GM23338 (cell line): Measurements from ENCODE around the gene CHIC2. TPM values are rescaled to one million over a fixed set of nuclear protein-coding genes. Genes with fewer than 3 reads are reported as not detected.

Experiments
- ATAC-seq: fragments of 200-7000 bp; cut with Tn5 transposase; 3 replicates; pipeline ENCODE4 v1.9.1; 2020
- DNase-seq: peaks from one replicate; pipeline ENCODE4 v3.0.0-alpha.2; 2015; ENCODE audit warnings: low spot score
- H2AFZ ChIP-seq: fragments of 200-600 bp; sonication (generic); 2 replicates; pipeline ENCODE4 v1.8.0; 2016; ENCODE audit warnings: antibody characterized with exemption, mild to moderate bottlenecking, moderate library complexity
- H3F3A ChIP-seq: fragments of 200-600 bp; sonication (generic); replicated peaks from 2 replicates; pipeline ENCODE4 v1.8.0; 2017; ENCODE audit warnings: antibody characterized with exemption, mixed run types, low read depth
- H3K27ac ChIP-seq: fragments of 200-600 bp; sonication (generic); 2 replicates; pipeline ENCODE4 v1.6.1; 2016; ENCODE audit warnings: low read depth
- H3K27me3 ChIP-seq: fragments of 200-600 bp; sonication (generic); 2 replicates; pipeline ENCODE4 v1.8.0; 2016; ENCODE audit warnings: mild to moderate bottlenecking, mixed run types, moderate library complexity; ENCODE audit not compliant: insufficient read depth
- H3K36me3 ChIP-seq: fragments of 200-600 bp; sonication (generic); 2 replicates; pipeline ENCODE4 v1.8.0; 2016; ENCODE audit warnings: mild to moderate bottlenecking; ENCODE audit not compliant: insufficient read depth
- H3K4me1 ChIP-seq: fragments of 200-600 bp; sonication (generic); 2 replicates; pipeline ENCODE4 v1.8.0; 2016; ENCODE audit warnings: mild to moderate bottlenecking, moderate library complexity; ENCODE audit not compliant: insufficient read depth
- H3K4me2 ChIP-seq: fragments of 200-600 bp; sonication (generic); 2 replicates; pipeline ENCODE4 v1.7.1; 2017; ENCODE audit warnings: mixed run types
- H3K4me3 ChIP-seq: fragments of 200-600 bp; sonication (generic); 2 replicates; pipeline ENCODE4 v1.6.1; 2016; ENCODE audit warnings: mixed run types
- H3K79me2 ChIP-seq: fragments of 200-600 bp; sonication (generic); replicated peaks from 2 replicates; pipeline ENCODE4 v1.8.0; 2017; ENCODE audit warnings: mild to moderate bottlenecking; ENCODE audit not compliant: insufficient read depth
- H3K9me2 ChIP-seq: fragments of 200-600 bp; sonication (generic); 2 replicates; pipeline ENCODE4 v1.8.0; 2017; ENCODE audit not compliant: insufficient read depth
- H4K20me1 ChIP-seq: fragments of 200-600 bp; sonication (generic); replicated peaks from 2 replicates; pipeline ENCODE4 v1.8.0; 2017; ENCODE audit warnings: mild to moderate bottlenecking; ENCODE audit not compliant: insufficient read depth
- H3K27ac Mint-ChIP-seq: 2 replicates; pipeline ENCODE4 v1.8.0; 2020; ENCODE audit warnings: inconsistent platforms, mild to moderate bottlenecking, moderate library complexity, mixed read lengths
- H3K27me3 Mint-ChIP-seq: 3 replicates; pipeline ENCODE4 v1.8.0; 2022; ENCODE audit warnings: low read depth, mild to moderate bottlenecking, moderate library complexity, mixed read lengths, inconsistent platforms; ENCODE audit not compliant: insufficient read depth, poor library complexity
- H3K36me3 Mint-ChIP-seq: 3 replicates; pipeline ENCODE4 v1.8.0; 2021; ENCODE audit warnings: low read depth, mild to moderate bottlenecking, inconsistent platforms, moderate library complexity, mixed read lengths
- H3K4me1 Mint-ChIP-seq: 3 replicates; pipeline ENCODE4 v1.8.0; 2020; ENCODE audit warnings: mild to moderate bottlenecking, inconsistent platforms, mixed read lengths
- H3K4me3 Mint-ChIP-seq: 3 replicates; pipeline ENCODE4 v1.8.0; 2021; ENCODE audit warnings: moderate library complexity, mild to moderate bottlenecking, inconsistent platforms, mixed read lengths
- H3K9me3 Mint-ChIP-seq: 3 replicates; pipeline ENCODE4 v1.8.0; 2020; ENCODE audit warnings: moderate library complexity, mild to moderate bottlenecking, inconsistent platforms, mixed read lengths
- EZH2 ChIP-seq: fragments of 200-600 bp; sonication (generic); IDR thresholded peaks from one replicate; pipeline ENCODE4 v1.8.0; 2017; ENCODE audit warnings: antibody characterized with exemption, mild to moderate bottlenecking, low read depth; ENCODE audit not compliant: unreplicated experiment
- EZH2phosphoT487 ChIP-seq: fragments of 200-600 bp; sonication (generic); IDR thresholded peaks from one replicate; pipeline ENCODE4 v1.8.1; 2018; ENCODE audit warnings: antibody characterized with exemption; ENCODE audit not compliant: unreplicated experiment
- JUNB ChIP-seq: IDR thresholded peaks from one replicate; pipeline ENCODE4 v1.6.1; 2016; ENCODE audit warnings: antibody characterized with exemption; ENCODE audit not compliant: unreplicated experiment
- NANOG ChIP-seq: IDR thresholded peaks from 2 replicates; pipeline ENCODE4 v1.6.1; 2016; ENCODE audit warnings: antibody characterized with exemption, borderline replicate concordance
- POLR2AphosphoS5 ChIP-seq: IDR thresholded peaks from 2 replicates; pipeline ENCODE4 v1.6.1; 2016; ENCODE audit warnings: antibody characterized with exemption, low read depth
- STAT1 ChIP-seq: IDR thresholded peaks from one replicate; pipeline ENCODE4 v1.6.1; 2016; ENCODE audit warnings: antibody characterized with exemption; ENCODE audit not compliant: unreplicated experiment
- ZNF331 ChIP-seq: fragments of 250-450 bp; sonication (Bioruptor Pico); IDR thresholded peaks from 2 replicates; pipeline ENCODE4 v1.5.0; 2020; ENCODE audit warnings: low read depth, mild to moderate bottlenecking, moderate library complexity
- polyA plus RNA-seq: library from polyadenylated mRNA; unstranded; fragments of >200 nt; fragmentation: Nextera tagmentation; extraction: Ambion mirVana; gene quantifications from 2 replicates; pipeline ENCODE4 v1.2.1, GENCODE V29; 2016
- total RNA-seq: library from RNA; depleted of rRNA; stranded (reverse); fragments of >200 nt; shearing (Covaris generic); gene quantifications from 2 replicates; pipeline ENCODE4 v1.2.3, GENCODE V29; 2014
- TF ChIP-seq, protein P1 (sequence below): IDR thresholded peaks from 2 replicates; pipeline ENCODE4 v1.6.1; 2016; ENCODE audit warnings: antibody characterized with exemption
- TF ChIP-seq, protein P2 (sequence below): fragments of 250-450 bp; sonication (Bioruptor Pico); IDR thresholded peaks from 2 replicates; pipeline ENCODE4 v1.5.0; 2020; ENCODE audit warnings: mild to moderate bottlenecking, moderate library complexity
- TF ChIP-seq, protein P3 (sequence below): IDR thresholded peaks from one replicate; pipeline ENCODE4 v1.6.1; 2018; ENCODE audit warnings: antibody characterized with exemption; ENCODE audit not compliant: unreplicated experiment
- TF ChIP-seq, protein P4 (sequence below), 2 experiments: fragments of 200-600 bp in 1 of 2; sonication (generic) in 1 of 2; conservative IDR thresholded peaks; 2 replicates each; pipeline versions ENCODE4 v1.5.1 to v1.6.1; 2016 to 2017; ENCODE audit warnings: antibody characterized with exemption in 2 of 2, low read depth in 2 of 2, mild to moderate bottlenecking in 2 of 2, moderate library complexity in 1 of 2

Gene CHIC2
- total and polyA plus RNA-seq, 2 experiments from 2014 or later: 17.2 to 18.3 TPM

DNA sequence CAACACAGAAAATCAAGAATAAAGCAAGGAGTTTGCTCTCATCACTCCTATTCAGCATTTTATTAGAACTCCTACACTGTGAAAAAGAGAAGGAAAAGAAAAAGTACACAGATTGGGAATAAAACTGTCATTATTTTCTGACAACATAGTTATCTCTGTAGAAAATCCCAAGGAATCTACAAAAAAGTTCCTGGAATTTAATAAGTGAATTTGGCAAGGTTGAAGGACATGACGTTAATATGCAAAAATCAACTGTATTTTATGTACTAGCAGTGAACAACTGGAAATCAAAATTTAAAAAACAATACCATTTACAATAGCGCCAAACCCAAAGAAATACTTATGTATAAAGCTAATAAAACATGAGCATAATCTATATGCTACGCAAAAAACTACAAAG lies 26.3 kb downstream of the CHIC2 start:
- Histone ChIP-seq H3K4me1 (peaks cover 18% of the 10 kb centered on the region), H3K4me2 (no peak overlapping the region), H3K27ac (no peak overlapping the region), H3K27me3 (no peaks in the 10 kb centered on the region), H4K20me1 (no peaks in the 10 kb centered on the region), H2AFZ (no peak overlapping the region), H3K9me2 (no peaks in the 10 kb centered on the region), H3F3A (no peaks in the 10 kb centered on the region), H3K4me3 (no peak overlapping the region), H3K79me2 (0 out of 2 replicates have a peak, but pooled peaks cover 12% of the 10 kb centered on the region), H3K36me3 (no peaks in the 10 kb centered on the region)
- Mint-ChIP-seq H3K4me3 (no peak overlapping the region), H3K4me1 (peaks cover 17% of the 10 kb centered on the region), H3K27ac (no peak overlapping the region), H3K9me3 (no peaks in the 10 kb centered on the region), H3K27me3 (no peaks in the 10 kb centered on the region), H3K36me3 (no peaks in the 10 kb centered on the region)
- TF ChIP-seq EZH2phosphoT487 (no peak), EZH2 (no peak), NANOG (no peak), POLR2AphosphoS5 (no peak), STAT1 (no peak), ZNF331 (CRISPR knock-in tag) (no peak), JUNB (no peak)
- TF ChIP-seq, protein P1, sequence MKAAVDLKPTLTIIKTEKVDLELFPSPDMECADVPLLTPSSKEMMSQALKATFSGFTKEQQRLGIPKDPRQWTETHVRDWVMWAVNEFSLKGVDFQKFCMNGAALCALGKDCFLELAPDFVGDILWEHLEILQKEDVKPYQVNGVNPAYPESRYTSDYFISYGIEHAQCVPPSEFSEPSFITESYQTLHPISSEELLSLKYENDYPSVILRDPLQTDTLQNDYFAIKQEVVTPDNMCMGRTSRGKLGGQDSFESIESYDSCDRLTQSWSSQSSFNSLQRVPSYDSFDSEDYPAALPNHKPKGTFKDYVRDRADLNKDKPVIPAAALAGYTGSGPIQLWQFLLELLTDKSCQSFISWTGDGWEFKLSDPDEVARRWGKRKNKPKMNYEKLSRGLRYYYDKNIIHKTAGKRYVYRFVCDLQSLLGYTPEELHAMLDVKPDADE: no peak
- TF ChIP-seq, protein P2, sequence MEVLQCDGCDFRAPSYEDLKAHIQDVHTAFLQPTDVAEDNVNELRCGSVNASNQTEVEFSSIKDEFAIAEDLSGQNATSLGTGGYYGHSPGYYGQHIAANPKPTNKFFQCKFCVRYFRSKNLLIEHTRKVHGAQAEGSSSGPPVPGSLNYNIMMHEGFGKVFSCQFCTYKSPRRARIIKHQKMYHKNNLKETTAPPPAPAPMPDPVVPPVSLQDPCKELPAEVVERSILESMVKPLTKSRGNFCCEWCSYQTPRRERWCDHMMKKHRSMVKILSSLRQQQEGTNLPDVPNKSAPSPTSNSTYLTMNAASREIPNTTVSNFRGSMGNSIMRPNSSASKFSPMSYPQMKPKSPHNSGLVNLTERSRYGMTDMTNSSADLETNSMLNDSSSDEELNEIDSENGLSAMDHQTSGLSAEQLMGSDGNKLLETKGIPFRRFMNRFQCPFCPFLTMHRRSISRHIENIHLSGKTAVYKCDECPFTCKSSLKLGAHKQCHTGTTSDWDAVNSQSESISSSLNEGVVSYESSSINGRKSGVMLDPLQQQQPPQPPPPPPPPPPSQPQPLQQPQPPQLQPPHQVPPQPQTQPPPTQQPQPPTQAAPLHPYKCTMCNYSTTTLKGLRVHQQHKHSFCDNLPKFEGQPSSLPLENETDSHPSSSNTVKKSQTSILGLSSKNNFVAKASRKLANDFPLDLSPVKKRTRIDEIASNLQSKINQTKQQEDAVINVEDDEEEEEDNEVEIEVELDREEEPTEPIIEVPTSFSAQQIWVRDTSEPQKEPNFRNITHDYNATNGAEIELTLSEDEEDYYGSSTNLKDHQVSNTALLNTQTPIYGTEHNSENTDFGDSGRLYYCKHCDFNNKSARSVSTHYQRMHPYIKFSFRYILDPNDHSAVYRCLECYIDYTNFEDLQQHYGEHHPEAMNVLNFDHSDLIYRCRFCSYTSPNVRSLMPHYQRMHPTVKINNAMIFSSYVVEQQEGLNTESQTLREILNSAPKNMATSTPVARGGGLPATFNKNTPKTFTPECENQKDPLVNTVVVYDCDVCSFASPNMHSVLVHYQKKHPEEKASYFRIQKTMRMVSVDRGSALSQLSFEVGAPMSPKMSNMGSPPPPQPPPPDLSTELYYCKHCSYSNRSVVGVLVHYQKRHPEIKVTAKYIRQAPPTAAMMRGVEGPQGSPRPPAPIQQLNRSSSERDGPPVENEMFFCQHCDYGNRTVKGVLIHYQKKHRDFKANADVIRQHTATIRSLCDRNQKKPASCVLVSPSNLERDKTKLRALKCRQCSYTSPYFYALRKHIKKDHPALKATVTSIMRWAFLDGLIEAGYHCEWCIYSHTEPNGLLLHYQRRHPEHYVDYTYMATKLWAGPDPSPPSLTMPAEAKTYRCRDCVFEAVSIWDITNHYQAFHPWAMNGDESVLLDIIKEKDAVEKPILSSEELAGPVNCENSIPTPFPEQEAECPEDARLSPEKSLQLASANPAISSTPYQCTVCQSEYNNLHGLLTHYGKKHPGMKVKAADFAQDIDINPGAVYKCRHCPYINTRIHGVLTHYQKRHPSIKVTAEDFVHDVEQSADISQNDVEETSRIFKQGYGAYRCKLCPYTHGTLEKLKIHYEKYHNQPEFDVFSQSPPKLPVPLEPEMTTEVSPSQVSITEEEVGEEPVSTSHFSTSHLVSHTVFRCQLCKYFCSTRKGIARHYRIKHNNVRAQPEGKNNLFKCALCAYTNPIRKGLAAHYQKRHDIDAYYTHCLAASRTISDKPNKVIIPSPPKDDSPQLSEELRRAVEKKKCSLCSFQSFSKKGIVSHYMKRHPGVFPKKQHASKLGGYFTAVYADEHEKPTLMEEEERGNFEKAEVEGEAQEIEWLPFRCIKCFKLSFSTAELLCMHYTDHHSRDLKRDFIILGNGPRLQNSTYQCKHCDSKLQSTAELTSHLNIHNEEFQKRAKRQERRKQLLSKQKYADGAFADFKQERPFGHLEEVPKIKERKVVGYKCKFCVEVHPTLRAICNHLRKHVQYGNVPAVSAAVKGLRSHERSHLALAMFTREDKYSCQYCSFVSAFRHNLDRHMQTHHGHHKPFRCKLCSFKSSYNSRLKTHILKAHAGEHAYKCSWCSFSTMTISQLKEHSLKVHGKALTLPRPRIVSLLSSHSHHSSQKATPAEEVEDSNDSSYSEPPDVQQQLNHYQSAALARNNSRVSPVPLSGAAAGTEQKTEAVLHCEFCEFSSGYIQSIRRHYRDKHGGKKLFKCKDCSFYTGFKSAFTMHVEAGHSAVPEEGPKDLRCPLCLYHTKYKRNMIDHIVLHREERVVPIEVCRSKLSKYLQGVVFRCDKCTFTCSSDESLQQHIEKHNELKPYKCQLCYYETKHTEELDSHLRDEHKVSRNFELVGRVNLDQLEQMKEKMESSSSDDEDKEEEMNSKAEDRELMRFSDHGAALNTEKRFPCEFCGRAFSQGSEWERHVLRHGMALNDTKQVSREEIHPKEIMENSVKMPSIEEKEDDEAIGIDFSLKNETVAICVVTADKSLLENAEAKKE (CRISPR knock-in tag): no peak
- TF ChIP-seq, protein P3, sequence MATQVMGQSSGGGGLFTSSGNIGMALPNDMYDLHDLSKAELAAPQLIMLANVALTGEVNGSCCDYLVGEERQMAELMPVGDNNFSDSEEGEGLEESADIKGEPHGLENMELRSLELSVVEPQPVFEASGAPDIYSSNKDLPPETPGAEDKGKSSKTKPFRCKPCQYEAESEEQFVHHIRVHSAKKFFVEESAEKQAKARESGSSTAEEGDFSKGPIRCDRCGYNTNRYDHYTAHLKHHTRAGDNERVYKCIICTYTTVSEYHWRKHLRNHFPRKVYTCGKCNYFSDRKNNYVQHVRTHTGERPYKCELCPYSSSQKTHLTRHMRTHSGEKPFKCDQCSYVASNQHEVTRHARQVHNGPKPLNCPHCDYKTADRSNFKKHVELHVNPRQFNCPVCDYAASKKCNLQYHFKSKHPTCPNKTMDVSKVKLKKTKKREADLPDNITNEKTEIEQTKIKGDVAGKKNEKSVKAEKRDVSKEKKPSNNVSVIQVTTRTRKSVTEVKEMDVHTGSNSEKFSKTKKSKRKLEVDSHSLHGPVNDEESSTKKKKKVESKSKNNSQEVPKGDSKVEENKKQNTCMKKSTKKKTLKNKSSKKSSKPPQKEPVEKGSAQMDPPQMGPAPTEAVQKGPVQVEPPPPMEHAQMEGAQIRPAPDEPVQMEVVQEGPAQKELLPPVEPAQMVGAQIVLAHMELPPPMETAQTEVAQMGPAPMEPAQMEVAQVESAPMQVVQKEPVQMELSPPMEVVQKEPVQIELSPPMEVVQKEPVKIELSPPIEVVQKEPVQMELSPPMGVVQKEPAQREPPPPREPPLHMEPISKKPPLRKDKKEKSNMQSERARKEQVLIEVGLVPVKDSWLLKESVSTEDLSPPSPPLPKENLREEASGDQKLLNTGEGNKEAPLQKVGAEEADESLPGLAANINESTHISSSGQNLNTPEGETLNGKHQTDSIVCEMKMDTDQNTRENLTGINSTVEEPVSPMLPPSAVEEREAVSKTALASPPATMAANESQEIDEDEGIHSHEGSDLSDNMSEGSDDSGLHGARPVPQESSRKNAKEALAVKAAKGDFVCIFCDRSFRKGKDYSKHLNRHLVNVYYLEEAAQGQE: no peak
- TF ChIP-seq, protein P4, sequence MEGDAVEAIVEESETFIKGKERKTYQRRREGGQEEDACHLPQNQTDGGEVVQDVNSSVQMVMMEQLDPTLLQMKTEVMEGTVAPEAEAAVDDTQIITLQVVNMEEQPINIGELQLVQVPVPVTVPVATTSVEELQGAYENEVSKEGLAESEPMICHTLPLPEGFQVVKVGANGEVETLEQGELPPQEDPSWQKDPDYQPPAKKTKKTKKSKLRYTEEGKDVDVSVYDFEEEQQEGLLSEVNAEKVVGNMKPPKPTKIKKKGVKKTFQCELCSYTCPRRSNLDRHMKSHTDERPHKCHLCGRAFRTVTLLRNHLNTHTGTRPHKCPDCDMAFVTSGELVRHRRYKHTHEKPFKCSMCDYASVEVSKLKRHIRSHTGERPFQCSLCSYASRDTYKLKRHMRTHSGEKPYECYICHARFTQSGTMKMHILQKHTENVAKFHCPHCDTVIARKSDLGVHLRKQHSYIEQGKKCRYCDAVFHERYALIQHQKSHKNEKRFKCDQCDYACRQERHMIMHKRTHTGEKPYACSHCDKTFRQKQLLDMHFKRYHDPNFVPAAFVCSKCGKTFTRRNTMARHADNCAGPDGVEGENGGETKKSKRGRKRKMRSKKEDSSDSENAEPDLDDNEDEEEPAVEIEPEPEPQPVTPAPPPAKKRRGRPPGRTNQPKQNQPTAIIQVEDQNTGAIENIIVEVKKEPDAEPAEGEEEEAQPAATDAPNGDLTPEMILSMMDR (conservative IDR thresholded peaks at IDR 0.05; ENCODE audit: low read depth in 2 of 2): no peak
- DNase-seq: no peak
- no peak for ATAC-seq
